Trophoblast cell (in vitro differentiated cells and primary cell): ENCODE measurements around the gene KANK4.
A peak's percentile ranks its signal among the peaks of the same experiment; 100 is the strongest.

Experiments
- DNase-seq, 2 donors: peaks; one replicate each; pipeline ENCODE4 v3.0.0-alpha.2; 2016
- H2AFZ ChIP-seq: 2 replicates; pipeline ENCODE4 v1.6.1; 2013; ENCODE audit warnings: low read length, moderate library complexity, mild to moderate bottlenecking; ENCODE audit not compliant: insufficient read depth, poor library complexity
- H2AK5ac ChIP-seq: 2 replicates; pipeline ENCODE4 v1.6.1; 2013; ENCODE audit warnings: mild to moderate bottlenecking, low read length
- H2BK120ac ChIP-seq: 2 replicates; pipeline ENCODE4 v1.6.1; 2013; ENCODE audit warnings: low read length, mild to moderate bottlenecking, moderate library complexity; ENCODE audit not compliant: insufficient read depth, poor library complexity
- H2BK12ac ChIP-seq: 2 replicates; pipeline ENCODE4 v1.6.1; 2013; ENCODE audit warnings: mild to moderate bottlenecking, low read length, moderate library complexity
- H2BK5ac ChIP-seq: 2 replicates; pipeline ENCODE4 v1.6.1; 2013; ENCODE audit warnings: low read length, low read depth, moderate library complexity, mild to moderate bottlenecking; ENCODE audit not compliant: poor library complexity
- H3K14ac ChIP-seq: 2 replicates; pipeline ENCODE4 v1.6.1; 2013; ENCODE audit warnings: mild to moderate bottlenecking, low read length
- H3K18ac ChIP-seq: 2 replicates; pipeline ENCODE4 v1.6.1; 2013; ENCODE audit warnings: mild to moderate bottlenecking, low read length
- H3K23ac ChIP-seq: 2 replicates; pipeline ENCODE4 v1.6.1; 2013; ENCODE audit warnings: low read length
- H3K27ac ChIP-seq: 2 replicates; pipeline ENCODE4 v1.5.1; 2013; ENCODE audit warnings: low read depth, mild to moderate bottlenecking, inconsistent platforms, low read length, moderate library complexity
- H3K27me3 ChIP-seq: 2 replicates; pipeline ENCODE4 v1.6.1; 2013; ENCODE audit warnings: inconsistent platforms, mild to moderate bottlenecking, low read length, moderate library complexity; ENCODE audit not compliant: insufficient read depth
- H3K36me3 ChIP-seq, 2 experiments: 1 replicate in 1 of 2; 2 replicates in 1 of 2; pipeline ENCODE4 v1.6.1; 2013; ENCODE audit warnings: low read length in 2 of 2, mild to moderate bottlenecking in 2 of 2, moderate library complexity in 1 of 2; ENCODE audit not compliant: insufficient read depth in 2 of 2, control insufficient read depth in 1 of 2
- H3K4ac ChIP-seq: 2 replicates; pipeline ENCODE4 v1.6.1; 2013; ENCODE audit warnings: low read depth, mild to moderate bottlenecking, low read length, moderate library complexity
- H3K4me1 ChIP-seq, 2 experiments: 1 replicate in 1 of 2; 2 replicates in 1 of 2; pipeline ENCODE4 v1.6.1; 2013; ENCODE audit warnings: low read length in 2 of 2, mild to moderate bottlenecking in 2 of 2, moderate library complexity in 1 of 2; ENCODE audit not compliant: insufficient read depth in 2 of 2, control insufficient read depth in 1 of 2
- H3K4me2 ChIP-seq: 2 replicates; pipeline ENCODE4 v1.6.1; 2013; ENCODE audit warnings: inconsistent platforms, mild to moderate bottlenecking, low read length, moderate library complexity
- H3K4me3 ChIP-seq: 2 replicates; pipeline ENCODE4 v1.5.1; 2013; ENCODE audit warnings: mild to moderate bottlenecking, low read depth, low read length, inconsistent platforms
- H3K79me1 ChIP-seq: one replicate; pipeline ENCODE4 v1.6.1; 2013; ENCODE audit warnings: low read length
- H3K79me2 ChIP-seq: 2 replicates; pipeline ENCODE4 v1.6.1; 2013; ENCODE audit warnings: low read length, mild to moderate bottlenecking; ENCODE audit not compliant: control insufficient read depth, insufficient read depth, poor library complexity
- H3K9ac ChIP-seq: 2 replicates; pipeline ENCODE4 v1.6.1; 2013; ENCODE audit warnings: mild to moderate bottlenecking, low read length
- H3K9me3 ChIP-seq: 2 replicates; pipeline ENCODE4 v1.6.1; 2013; ENCODE audit warnings: low read depth, mild to moderate bottlenecking, control low read depth, inconsistent platforms, low read length; ENCODE audit not compliant: insufficient read depth
- H4K12ac ChIP-seq: 2 replicates; pipeline ENCODE4 v1.6.1; 2013; ENCODE audit warnings: low read depth, mild to moderate bottlenecking, low read length, moderate library complexity
- H4K8ac ChIP-seq: 2 replicates; pipeline ENCODE4 v1.6.1; 2013; ENCODE audit warnings: low read depth, mild to moderate bottlenecking, low read length, moderate library complexity
- H4K91ac ChIP-seq: one replicate; pipeline ENCODE4 v1.6.1; 2013; ENCODE audit warnings: low read depth, mild to moderate bottlenecking, low read length, moderate library complexity
- WGBS: extraction: QIAGEN DNeasy Blood & Tissue Kit; methylation state at CpG from one replicate; pipeline ENCODE4 v1.1.7; 2013; ENCODE audit warnings: missing lambda C conversion rate; ENCODE audit not compliant: insufficient read length, insufficient coverage; ENCODE audit errors: extremely low coverage; 5-methylcytosine and 5-hydroxymethylcytosine counted together

The KANK4 gene

DNA sequence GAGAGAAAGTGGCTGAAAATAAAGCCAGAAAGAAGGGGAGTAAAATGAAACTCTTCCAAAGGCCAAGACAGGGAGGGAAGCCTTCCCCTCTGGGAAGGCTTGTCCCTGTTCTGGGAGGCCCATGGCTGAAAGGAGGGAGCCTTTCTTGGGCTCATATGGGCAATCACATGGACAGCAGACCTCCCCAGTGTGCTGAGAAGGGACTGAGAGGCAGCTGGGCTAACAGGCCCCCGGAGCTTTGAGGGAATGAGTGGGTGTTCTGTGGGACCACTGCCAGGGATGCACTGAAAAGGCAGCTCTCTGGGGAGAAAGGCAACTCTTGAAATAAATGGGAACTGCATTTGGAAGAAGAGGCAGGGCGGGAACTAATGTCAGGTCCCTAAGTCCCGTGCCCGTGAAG lies 39.1 kb downstream of the KANK4 start:
- no peak for DNase-seq
- no peak overlapping the region for H2BK5ac ChIP-seq
- H3K4me2 ChIP-seq: no peak overlapping the region
- H3K4ac ChIP-seq: no peak overlapping the region
- H3K18ac ChIP-seq: peak overlapping the region; percentile 5
- H3K23ac ChIP-seq: no peak overlapping the region
- H3K9me3 ChIP-seq: peaks cover 4% of the 10 kb centered on the region
- H4K91ac ChIP-seq: peak overlapping the region; percentile 39
- H2BK120ac ChIP-seq: no peak overlapping the region
- H3K79me2 ChIP-seq: no peaks in the 10 kb centered on the region
- no peak overlapping the region for H3K4me3 ChIP-seq
- H3K27me3 ChIP-seq: no peaks in the 10 kb centered on the region
- no CpG with 5 or more reads among the region's 4 CpGs for WGBS
- peak overlapping the region; percentile 67 for H3K27ac ChIP-seq
- H2AK5ac ChIP-seq: no peak overlapping the region
- peaks cover 3% of the 10 kb centered on the region for H3K79me1 ChIP-seq
- H3K9ac ChIP-seq: no peak overlapping the region
- no peak overlapping the region for H4K8ac ChIP-seq
- H3K36me3 ChIP-seq: peaks cover 16 to 19% of the 10 kb centered on the region in 2 experiments
- no peak overlapping the region for H3K14ac ChIP-seq
- no peak overlapping the region for H4K12ac ChIP-seq
- peaks cover 9 to 13% of the 10 kb centered on the region in 2 experiments for H3K4me1 ChIP-seq
- H2AFZ ChIP-seq: no peak overlapping the region
- H2BK12ac ChIP-seq: peak overlapping the region; percentile 0

DNA sequence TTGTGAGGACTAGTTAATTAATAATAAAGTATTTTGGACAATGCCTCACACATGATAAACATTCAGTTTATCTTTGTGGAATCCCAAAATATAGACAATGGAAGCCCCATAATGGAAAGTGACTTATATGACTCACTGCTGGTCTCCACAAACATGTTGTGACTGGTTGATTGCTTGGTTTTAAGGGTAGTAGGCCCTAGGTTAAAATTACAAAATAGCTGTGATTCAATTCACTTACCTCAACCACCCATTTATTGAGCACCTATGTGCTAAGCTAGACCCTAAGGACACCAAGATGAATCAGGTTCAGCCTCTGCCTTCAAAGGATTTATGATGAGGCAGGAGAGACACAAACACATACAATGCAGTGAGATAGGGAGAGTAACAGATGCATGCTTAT lies 42.4 kb downstream of the KANK4 start:
- H3K23ac ChIP-seq: no peak overlapping the region

DNA sequence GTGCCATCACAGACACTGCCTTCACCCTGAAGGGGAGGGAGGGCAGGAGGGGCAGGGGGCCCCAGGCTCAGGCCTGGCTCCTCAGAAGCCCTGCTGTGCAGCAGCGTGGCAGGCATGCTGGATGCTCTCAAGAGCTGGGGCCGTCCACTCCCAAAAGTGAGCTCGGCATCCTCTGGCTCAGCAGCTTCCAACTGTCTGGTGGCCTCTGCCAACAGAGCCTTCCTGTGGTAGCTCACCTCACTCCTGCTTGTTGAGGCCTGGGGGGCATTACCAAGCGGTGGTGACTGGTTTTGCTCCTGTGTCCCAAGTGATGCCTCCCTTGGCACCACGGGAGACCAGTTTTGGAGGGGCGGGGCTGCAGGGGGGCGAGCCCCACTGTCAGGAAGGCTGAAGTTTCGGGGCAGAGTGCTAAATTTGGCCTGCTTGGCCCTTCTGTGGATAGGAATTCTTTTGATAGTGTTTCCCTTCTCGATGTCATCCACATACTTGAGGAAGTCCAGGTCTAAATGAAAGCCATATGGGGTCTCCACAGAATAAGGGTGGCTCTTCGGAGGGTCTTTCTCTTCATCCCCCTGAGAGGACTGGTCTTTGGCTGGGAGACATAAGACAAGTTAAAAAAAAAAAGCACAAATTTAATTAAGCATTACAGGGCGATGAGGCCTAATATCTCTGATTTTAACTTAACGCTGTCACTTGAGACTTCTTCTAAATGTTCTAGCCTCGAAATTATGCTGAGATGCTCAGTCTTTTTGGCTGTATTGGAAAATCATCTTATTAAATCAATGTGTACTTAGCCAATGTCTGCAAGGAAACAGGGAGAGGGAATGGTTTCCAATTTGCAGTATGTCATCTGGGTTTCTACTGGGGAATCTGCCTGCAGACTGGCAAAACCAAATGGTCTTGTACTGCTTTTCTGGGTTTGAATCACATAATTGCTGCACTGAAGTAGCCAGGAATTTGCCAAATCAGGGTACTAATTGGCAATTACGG lies 44.4 kb downstream of the KANK4 start:
- Histone ChIP-seq H2BK5ac (no peak overlapping the region), H4K12ac (no peak overlapping the region), H3K14ac (no peak overlapping the region), H3K4ac (no peak overlapping the region), H3K79me2 (no peaks in the 10 kb centered on the region), H4K91ac (no peak overlapping the region), H3K4me3 (no peak overlapping the region), H4K8ac (no peak overlapping the region), H2BK120ac (no peak overlapping the region), H3K36me3 (peaks cover 35 to 43% of the 10 kb centered on the region in 2 experiments), H2BK12ac (no peak overlapping the region), H3K9me3 (peaks cover 1% of the 10 kb centered on the region), H2AFZ (no peak overlapping the region), H3K9ac (no peak overlapping the region), H3K27ac (no peak overlapping the region), H3K4me2 (no peak overlapping the region), H3K4me1 (peaks cover 5 to 8% of the 10 kb centered on the region in 2 experiments), H3K27me3 (no peaks in the 10 kb centered on the region), H3K23ac (no peak overlapping the region), H2AK5ac (no peak overlapping the region), H3K79me1 (no peaks in the 10 kb centered on the region), H3K18ac (no peak overlapping the region)
- DNase-seq: no peak
- WGBS: no CpG with 5 or more reads among the region's 14 CpGs

More for the DNA sequence above, 42.4 kb downstream of the KANK4 start:
- Histone ChIP-seq H3K79me2 (no peaks in the 10 kb centered on the region), H3K4me3 (no peak overlapping the region), H3K18ac (no peak overlapping the region), H2BK120ac (no peak overlapping the region), H3K9me3 (peaks cover 4% of the 10 kb centered on the region), H3K14ac (no peak overlapping the region), H3K4me2 (no peak overlapping the region), H2BK5ac (no peak overlapping the region), H4K12ac (no peak overlapping the region), H3K4ac (no peak overlapping the region), H4K91ac (no peak overlapping the region), H2BK12ac (no peak overlapping the region), H3K9ac (no peak overlapping the region), H2AFZ (no peak overlapping the region), H3K27ac (no peak overlapping the region), H3K27me3 (no peaks in the 10 kb centered on the region), H2AK5ac (no peak overlapping the region), H3K79me1 (peaks cover 3% of the 10 kb centered on the region), H3K36me3 (peaks cover 36 to 42% of the 10 kb centered on the region in 2 experiments), H3K4me1 (peaks cover 9 to 13% of the 10 kb centered on the region in 2 experiments), H4K8ac (no peak overlapping the region)
- DNase-seq: no peak

DNA sequence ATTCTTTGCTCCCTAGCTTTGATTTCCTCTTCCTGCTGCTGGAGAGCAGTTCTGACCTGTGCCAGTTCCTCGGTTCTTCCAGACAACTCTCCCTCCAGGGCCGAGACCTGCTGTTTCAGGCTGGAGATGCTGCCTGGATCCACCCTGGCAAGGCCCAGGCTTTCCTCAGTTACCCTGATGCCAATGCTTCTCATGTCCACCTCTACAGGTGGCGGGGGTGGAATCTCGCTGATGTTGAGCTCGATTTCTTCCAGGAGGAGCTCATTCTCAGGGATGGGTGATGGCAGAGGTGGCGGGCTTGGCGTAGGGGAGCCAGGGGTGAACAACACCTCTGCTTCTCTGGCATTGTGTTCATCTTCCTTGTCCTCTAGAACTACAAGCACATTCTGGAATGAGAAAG lies 45.3 kb downstream of the KANK4 start:
- WGBS: no CpG with 5 or more reads among the region's 7 CpGs
- H3K23ac ChIP-seq: no peak overlapping the region
- H4K8ac ChIP-seq: no peak overlapping the region
- no peaks in the 10 kb centered on the region for H3K79me2 ChIP-seq
- no peak overlapping the region for H3K27ac ChIP-seq
- no peak overlapping the region for H3K4me2 ChIP-seq
- no peak overlapping the region for H3K18ac ChIP-seq
- no peak overlapping the region for H2BK5ac ChIP-seq
- H2AFZ ChIP-seq: no peak overlapping the region
- H2BK120ac ChIP-seq: no peak overlapping the region
- no peak overlapping the region for H2AK5ac ChIP-seq
- no peak overlapping the region for H4K91ac ChIP-seq
- no peak overlapping the region for H3K4me3 ChIP-seq
- peaks cover 0 to 4% of the 10 kb centered on the region in 2 experiments for H3K4me1 ChIP-seq
- peaks cover 1% of the 10 kb centered on the region for H3K9me3 ChIP-seq
- H3K4ac ChIP-seq: no peak overlapping the region
- H3K9ac ChIP-seq: no peak overlapping the region
- H2BK12ac ChIP-seq: no peak overlapping the region
- no peak overlapping the region for H3K14ac ChIP-seq
- H4K12ac ChIP-seq: no peak overlapping the region
- H3K27me3 ChIP-seq: no peaks in the 10 kb centered on the region
- no peaks in the 10 kb centered on the region for H3K79me1 ChIP-seq
- peaks cover 35 to 46% of the 10 kb centered on the region in 2 experiments for H3K36me3 ChIP-seq
- no peak for DNase-seq
